NCI-H2227 treated with DMSO at 0.1 percent for 48 hours (cell line): Measurements from ENCODE around the gene ZSCAN1.
"Not testable (repeated sequence)": the region's sequence is repeated elsewhere in the genome, so short reads cannot be mapped to it uniquely, and the experiment has no call there.

Experiments
- DNase-seq: peaks from one replicate; lab custom pipeline; 2025; lab: John Stamatoyannopoulos, UW

The ZSCAN1 gene, protein sequence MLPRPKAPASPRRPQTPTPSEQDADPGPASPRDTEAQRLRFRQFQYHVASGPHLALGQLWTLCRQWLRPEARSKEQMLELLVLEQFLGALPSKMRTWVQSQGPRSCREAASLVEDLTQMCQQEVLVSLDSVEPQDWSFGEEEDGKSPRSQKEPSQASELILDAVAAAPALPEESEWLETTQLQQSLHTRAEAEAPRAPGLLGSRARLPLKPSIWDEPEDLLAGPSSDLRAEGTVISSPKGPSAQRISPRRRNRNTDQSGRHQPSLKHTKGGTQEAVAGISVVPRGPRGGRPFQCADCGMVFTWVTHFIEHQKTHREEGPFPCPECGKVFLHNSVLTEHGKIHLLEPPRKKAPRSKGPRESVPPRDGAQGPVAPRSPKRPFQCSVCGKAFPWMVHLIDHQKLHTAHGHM

GRCh38 chr19:58033741-58034476, at the start of gene ZSCAN1:
Gene ZSCAN1, plus strand, starts transcription at chr19:58034025. Its CDS starts 3,812 bp downstream, at chr19:58037837.
- peak; percentile 59 for DNase-seq

GRCh38 chr19:57992841-57993240, 41.0 kb upstream of the ZSCAN1 start:
- no peak for DNase-seq

DNA sequence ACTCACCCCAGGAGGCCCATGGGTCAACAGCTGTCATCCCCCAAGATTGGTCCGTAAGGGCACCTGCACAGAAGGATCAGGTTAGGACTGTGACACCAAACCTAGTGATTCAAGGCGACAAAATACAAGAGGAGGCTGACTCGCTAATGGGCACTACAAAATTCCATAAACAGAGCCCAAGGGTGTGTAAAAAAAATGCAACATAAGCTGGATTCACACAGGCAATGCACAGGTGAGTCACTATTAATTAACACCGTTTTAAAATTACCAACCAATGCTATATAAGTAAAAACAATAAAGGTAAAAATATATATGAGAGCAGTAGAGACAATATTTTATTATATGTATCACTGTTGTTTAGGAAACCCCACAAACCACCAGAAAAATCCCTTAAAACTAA, 33.1 kb upstream of the ZSCAN1 start:
- DNase-seq, result no peak

- no peak for DNase-seq
These were observed 31.9 kb upstream of the ZSCAN1 start for GRCh38 chr19:58001895-58002369.

DNA sequence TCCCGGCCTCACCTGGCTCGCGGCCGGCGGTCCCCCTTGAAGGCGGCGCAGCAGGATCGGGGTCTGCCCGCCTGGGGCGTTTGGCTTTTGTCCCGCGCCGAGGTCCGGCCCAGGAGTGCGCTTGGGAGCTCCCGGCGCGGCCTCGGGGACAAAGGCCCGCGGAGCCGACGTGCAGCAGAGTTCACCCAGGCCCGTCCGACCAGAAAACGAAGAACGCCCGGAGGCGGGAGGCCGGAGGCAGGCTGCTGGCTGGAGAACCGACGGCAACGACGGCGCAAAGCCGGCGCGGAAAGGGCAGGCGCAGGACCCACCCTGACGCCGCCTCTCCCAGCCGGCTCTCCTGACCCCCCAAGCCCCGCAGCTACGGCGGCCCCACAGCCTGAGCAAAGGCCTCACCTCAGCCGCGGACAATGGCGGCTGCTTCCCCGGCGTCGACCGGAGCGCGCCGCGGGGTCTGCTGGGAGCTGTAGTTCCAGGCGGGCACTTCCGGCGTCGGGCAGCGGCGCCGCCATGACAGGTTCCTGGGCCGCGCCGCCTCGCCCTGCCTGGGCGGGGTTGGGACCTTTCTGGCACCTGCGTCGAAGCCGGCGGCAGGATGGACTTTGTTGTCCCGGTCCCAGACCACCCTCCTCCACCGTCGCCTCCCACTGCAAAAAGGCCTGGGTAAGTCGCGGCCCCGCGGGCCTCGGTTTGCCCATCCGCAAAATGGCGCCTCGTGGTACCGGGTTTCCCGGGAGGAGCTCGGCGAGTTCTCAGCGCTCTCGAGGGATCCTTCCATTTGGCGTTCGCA, 31.2 kb upstream of the ZSCAN1 start, which contains the start of gene ZNF606:
Gene ZNF606 (minus strand): TSS at position 437 of the 790 bp plus-strand sequence. CDS start 1,501 bp downstream, outside the sequence.
- peak; percentile 96 for DNase-seq

GRCh38 chr19:58003174-58003828, 30.5 kb upstream of the ZSCAN1 start:
- DNase-seq, result no peak

DNA sequence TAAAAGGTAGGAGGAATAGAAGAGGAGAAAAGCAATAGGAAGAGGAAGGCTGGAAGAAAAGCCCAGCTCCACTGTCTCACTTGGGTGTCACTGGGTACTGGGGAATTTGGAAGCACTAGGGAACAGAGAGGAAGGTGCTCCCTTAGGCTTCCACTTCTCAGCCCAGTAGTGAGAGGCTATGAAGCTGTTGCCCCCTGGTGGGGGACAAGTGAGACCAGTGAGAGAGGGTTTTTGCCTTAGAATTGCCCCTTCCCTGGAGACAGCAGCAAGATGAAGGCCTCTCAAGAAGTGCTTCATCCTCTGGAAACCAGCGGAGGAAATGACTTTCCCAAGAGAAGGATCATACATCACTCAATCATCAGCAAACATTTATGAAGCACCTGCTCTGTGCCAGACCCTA, 26.5 kb upstream of the ZSCAN1 start:
- DNase-seq, result no peak

GRCh38 chr19:58008877-58009276, 24.9 kb upstream of the ZSCAN1 start:
- DNase-seq, result not testable (repeated sequence)

- DNase-seq, result no peak
These were observed 24.5 kb upstream of the ZSCAN1 start for GRCh38 chr19:58009301-58009665.

- DNase-seq, result peak; percentile 91
These were observed 24.0 kb upstream of the ZSCAN1 start for GRCh38 chr19:58009666-58010301.

DNA sequence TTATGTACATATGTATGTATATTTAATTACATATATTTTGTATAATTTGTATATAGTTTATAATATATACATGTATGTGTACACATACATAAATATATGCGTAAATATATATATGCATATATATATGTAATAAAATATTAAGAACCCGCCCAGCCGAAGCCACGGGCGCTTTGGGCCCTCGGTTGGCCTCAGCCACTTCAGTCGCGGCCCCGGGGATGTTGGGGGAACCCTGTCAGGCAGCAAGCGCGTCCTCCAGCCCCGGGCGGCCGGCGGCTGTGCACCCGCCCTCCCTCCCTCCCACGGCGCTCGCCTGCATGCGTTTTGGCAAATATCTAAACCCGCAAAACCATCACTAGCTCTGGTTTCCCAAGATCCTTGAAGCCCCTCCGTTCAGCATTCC, 23.3 kb upstream of the ZSCAN1 start:
- DNase-seq, result no peak

DNA sequence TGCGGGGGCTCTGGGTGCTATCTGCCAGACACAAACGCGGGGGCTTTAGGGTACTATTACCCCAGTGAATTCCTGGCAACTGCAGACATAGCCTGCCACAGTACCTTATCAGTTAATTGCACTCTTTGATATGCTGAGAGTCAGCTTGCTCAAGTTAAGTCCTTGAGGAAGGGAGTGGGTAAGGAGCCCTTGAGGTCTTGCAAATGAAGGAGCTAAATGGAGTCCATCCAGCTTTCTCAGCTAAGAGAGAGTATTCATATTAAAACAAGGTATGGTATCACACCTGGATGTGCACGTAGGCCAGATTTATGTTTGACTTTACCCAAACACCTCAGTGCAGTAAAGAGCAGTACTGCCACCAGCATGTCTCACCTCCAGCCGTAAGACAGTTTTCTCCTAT, 19.7 kb upstream of the ZSCAN1 start:
- DNase-seq, result no peak

DNA sequence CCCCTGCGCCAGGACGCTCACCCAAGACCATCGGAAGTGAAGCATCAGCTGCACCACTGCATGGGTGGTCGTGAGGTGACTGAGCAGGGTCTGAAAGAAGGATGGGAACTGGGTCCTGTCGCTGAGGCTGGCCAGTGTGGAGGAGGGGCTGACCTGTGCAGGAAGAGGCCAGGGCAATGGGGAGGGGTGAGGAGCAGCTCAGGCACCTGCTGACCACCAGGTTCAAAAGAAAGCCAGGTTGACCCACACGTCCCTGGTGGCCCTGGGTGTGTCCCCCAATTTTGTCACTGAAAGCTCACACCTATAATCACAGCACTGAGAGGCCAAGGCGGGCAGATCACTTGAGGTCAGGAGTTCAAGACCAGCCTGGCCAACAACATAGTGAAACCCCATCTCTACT, 13.7 kb upstream of the ZSCAN1 start:
- no peak for DNase-seq

GRCh38 chr19:58021541-58022282, 12.1 kb upstream of the ZSCAN1 start:
- DNase-seq, result no peak

- DNase-seq, result no peak
These were observed 11.6 kb upstream of the ZSCAN1 start for GRCh38 chr19:58022283-58022660.

DNA sequence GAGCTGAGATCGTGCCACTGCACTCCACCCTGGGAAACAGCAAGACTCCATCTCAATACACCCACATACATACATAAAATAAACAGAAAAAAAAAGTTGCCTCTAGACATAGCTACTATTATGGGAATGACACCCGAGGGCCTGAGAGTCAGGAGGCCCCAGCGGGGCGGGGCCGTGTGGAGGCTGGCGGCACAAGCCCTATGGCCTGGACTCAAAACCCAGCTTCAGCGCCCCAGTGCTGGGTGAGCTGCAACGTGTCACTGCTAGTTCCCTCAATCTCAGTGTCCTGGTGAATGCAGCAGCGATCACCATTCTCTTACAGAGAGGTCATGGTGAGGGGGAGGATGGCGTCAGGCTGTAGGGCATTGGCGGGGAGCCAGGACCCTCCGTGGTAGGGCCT, 9.2 kb upstream of the ZSCAN1 start:
- DNase-seq, result no peak

GRCh38 chr19:58034477-58034793, 610 bp downstream of the ZSCAN1 start:
- DNase-seq, result no peak

- DNase-seq, result no peak
These were observed 2.0 kb downstream of the ZSCAN1 start for GRCh38 chr19:58035863-58036262.

GRCh38 chr19:58037927-58038687, 4.3 kb downstream of the ZSCAN1 start:
- DNase-seq, result no peak

- no peak for DNase-seq
These were observed 4.9 kb downstream of the ZSCAN1 start for GRCh38 chr19:58038688-58039204.
